OCI-LY1 (cell line): ENCODE measurements around the gene CAVIN1.

Source experiments
- CTCF ChIP-seq: fragments of 200-600 bp; sonication (generic), shearing (Covaris generic); IDR thresholded peaks from 2 replicates; pipeline ENCODE4 v1.5.1; 2017; ENCODE audit warnings: mild to moderate bottlenecking, antibody characterized with exemption, low read length, moderate library complexity, mixed read lengths
- EZH2 ChIP-seq: fragments of 200-600 bp; sonication (generic), shearing (Covaris generic); IDR thresholded peaks from 2 replicates; pipeline ENCODE4 v1.8.0; 2017; ENCODE audit warnings: borderline replicate concordance, mixed run types, mild to moderate bottlenecking, antibody characterized with exemption, low read length, moderate library complexity, mixed read lengths

DNA sequence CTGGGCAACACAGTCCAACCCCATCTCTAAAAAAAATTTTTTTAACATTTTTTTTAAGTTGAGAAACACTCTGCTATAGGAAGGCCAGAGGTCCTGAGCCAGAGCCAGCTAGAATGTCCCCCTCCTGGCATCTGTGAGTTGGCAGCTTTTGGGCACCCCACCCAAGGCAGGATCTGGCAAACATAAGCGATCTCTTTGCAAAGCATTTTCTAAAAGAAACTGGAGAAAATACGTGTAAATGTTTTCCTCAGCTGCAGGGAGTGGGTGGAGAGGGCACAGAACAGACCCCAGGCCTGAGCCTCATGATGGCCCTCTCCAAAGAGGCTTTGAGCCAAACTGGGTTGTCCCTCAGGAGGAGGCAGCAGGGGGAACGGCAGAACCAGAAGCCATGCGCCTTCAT is 11.7 kb downstream of the CAVIN1 start:
- TF ChIP-seq CTCF (no peak), EZH2 (no peak)
